Smooth muscle cell (in vitro differentiated cells): ENCODE measurements around the gene NFATC4. TPM values are rescaled to one million over a fixed set of nuclear protein-coding genes. Genes with fewer than 3 reads are reported as not detected.

ENCODE experiments used
- DNase-seq: peaks from one replicate; lab custom pipeline; 2025; ENCODE audit not compliant: unreplicated experiment; lab: John Stamatoyannopoulos, UW
- H2AFZ ChIP-seq: fragments of 200-600 bp; sonication (generic); 2 replicates; pipeline ENCODE4 v1.6.0; 2016; ENCODE audit warnings: antibody characterized with exemption, low read depth, mild to moderate bottlenecking
- H3F3A ChIP-seq: fragments of 200-600 bp; sonication (generic); 2 replicates; pipeline ENCODE4 v1.6.0; 2017; ENCODE audit warnings: antibody characterized with exemption, low read depth
- H3K27ac ChIP-seq: fragments of 200-600 bp; sonication (generic); 2 replicates; pipeline ENCODE4 v1.5.1; 2016; ENCODE audit warnings: low read depth, mild to moderate bottlenecking
- H3K27me3 ChIP-seq: fragments of 200-600 bp; sonication (generic); 2 replicates; pipeline ENCODE4 v1.6.1; 2016; ENCODE audit warnings: low read depth, mild to moderate bottlenecking
- H3K36me3 ChIP-seq: fragments of 200-600 bp; sonication (generic); 2 replicates; pipeline ENCODE4 v1.5.1; 2016; ENCODE audit warnings: low read depth
- H3K4me1 ChIP-seq: fragments of 200-600 bp; sonication (generic); 2 replicates; pipeline ENCODE4 v1.5.1; 2016; ENCODE audit warnings: low read depth
- H3K4me2 ChIP-seq: fragments of 200-600 bp; sonication (generic); 2 replicates; pipeline ENCODE4 v1.6.0; 2016; ENCODE audit warnings: mild to moderate bottlenecking
- H3K4me3 ChIP-seq: fragments of 200-600 bp; sonication (generic); 2 replicates; pipeline ENCODE4 v1.5.1; 2016; ENCODE audit warnings: mild to moderate bottlenecking
- H3K79me2 ChIP-seq: fragments of 200-600 bp; sonication (generic); 2 replicates; pipeline ENCODE4 v1.6.0; 2016; ENCODE audit warnings: low read depth, mild to moderate bottlenecking
- H3K9ac ChIP-seq: fragments of 200-600 bp; sonication (generic); 2 replicates; pipeline ENCODE4 v1.6.0; 2016; ENCODE audit warnings: low read depth
- H3K9me3 ChIP-seq: fragments of 200-600 bp; sonication (generic); replicated peaks from 2 replicates; pipeline ENCODE4 v1.5.1; 2016; ENCODE audit warnings: low read depth
- H4K20me1 ChIP-seq: fragments of 200-600 bp; sonication (generic); 2 replicates; pipeline ENCODE4 v1.6.0; 2016; ENCODE audit warnings: low read depth
- CTCF ChIP-seq: fragments of 200-600 bp; sonication (generic); IDR thresholded peaks from 2 replicates; pipeline ENCODE4 v1.5.1; 2017; ENCODE audit warnings: borderline replicate concordance, mild to moderate bottlenecking, antibody characterized with exemption; ENCODE audit not compliant: insufficient read depth, poor library complexity, severe bottlenecking
- WGBS: methylation state at CpG from one replicate; pipeline ENCODE4 v1.1.7; 2016; ENCODE audit warnings: low lambda C conversion rate; 5-methylcytosine and 5-hydroxymethylcytosine counted together
- polyA plus RNA-seq: library from polyadenylated mRNA; unstranded; fragments of >200 nt; fragmentation: Nextera tagmentation; extraction: Ambion mirVana; gene quantifications from 2 replicates; pipeline ENCODE4 v1.2.1, GENCODE V29; 2016
- small RNA-seq: library from RNA; depleted of rRNA; stranded (forward); fragments of <200 nt; gene quantifications from one replicate; pipeline ENCODE3, GENCODE V24; 2014
- total RNA-seq: library from RNA; depleted of rRNA; stranded (reverse); fragments of >200 nt; gene quantifications from 2 replicates; pipeline ENCODE4 v1.2.3, GENCODE V29; 2014

NFATC4 gene
- total and polyA plus RNA-seq, 2 experiments from 2014 or later = 44.6 to 84.7 TPM

GRCh38 chr14:24428628-24429394 lies 60.8 kb downstream of the NFATC4 start:
- no peak for TF ChIP-seq CTCF
- Histone ChIP-seq H3F3A (peaks cover 5% of the 10 kb centered on the region), H3K27me3 (no peaks in the 10 kb centered on the region), H3K9me3 (no peaks in the 10 kb centered on the region), H3K79me2 (peaks cover 22% of the 10 kb centered on the region), H3K4me1 (peaks cover 10% of the 10 kb centered on the region), H3K36me3 (no peaks in the 10 kb centered on the region), H3K4me2 (peak overlapping the region; percentile 96), H3K27ac (peak overlapping the region; percentile 96), H2AFZ (no peak overlapping the region), H4K20me1 (peaks cover 27% of the 10 kb centered on the region), H3K9ac (peak overlapping the region; percentile 99), H3K4me3 (peak overlapping the region; percentile 81)
- DNase-seq = no peak
- 93% methylated on average over 17 of the region's 18 CpGs for WGBS

Small RNA genes lying within 50 kb of the gene (small RNA-seq; reads per million reads assigned to genes)
- not detected for gene RF00026

Other genes with a start within 250 kb of the NFATC4 start
Only the 30 nearest of the 31 such genes appear.
- gene FITM1, start 237.5 kb upstream of the NFATC4 start, total RNA-seq = 2.7 TPM in 1 of 2 replicates, not detected in the other
- gene FITM1, start 237.5 kb upstream of the NFATC4 start, polyA plus RNA-seq = 0.31 and 1.1 TPM in 2 replicates
- 41.4 and 49.4 TPM in 2 replicates for gene PSME1, start 232.0 kb upstream of the NFATC4 start, total RNA-seq
- 94.1 and 114 TPM in 2 replicates for gene PSME1, start 232.0 kb upstream of the NFATC4 start, polyA plus RNA-seq
- gene EMC9, start 226.6 kb upstream of the NFATC4 start, total RNA-seq = 6.3 and 13.0 TPM in 2 replicates
- gene EMC9, start 226.6 kb upstream of the NFATC4 start, polyA plus RNA-seq = 11.9 and 16.9 TPM in 2 replicates
- gene PSME2, start 221.6 kb upstream of the NFATC4 start, total RNA-seq = 40.7 and 53.2 TPM in 2 replicates
- gene PSME2, start 221.6 kb upstream of the NFATC4 start, polyA plus RNA-seq = 164 and 166 TPM in 2 replicates
- gene RNF31, start 220.7 kb upstream of the NFATC4 start, total RNA-seq = 39.3 and 74.8 TPM in 2 replicates
- gene RNF31, start 220.7 kb upstream of the NFATC4 start, polyA plus RNA-seq = 23.3 and 25.4 TPM in 2 replicates
- gene IRF9, start 206.9 kb upstream of the NFATC4 start, total RNA-seq = 38.2 and 42.7 TPM in 2 replicates
- gene IRF9, start 206.9 kb upstream of the NFATC4 start, polyA plus RNA-seq = 42.0 and 58.3 TPM in 2 replicates
- gene REC8, start 196.1 kb upstream of the NFATC4 start, total RNA-seq = 5.7 and 9.3 TPM in 2 replicates
- gene REC8, start 196.1 kb upstream of the NFATC4 start, polyA plus RNA-seq = 16.8 and 26.7 TPM in 2 replicates
- 14.7 and 82.6 TPM in 2 replicates for gene IPO4, start 179.4 kb upstream of the NFATC4 start, total RNA-seq
- 20.5 and 26.6 TPM in 2 replicates for gene IPO4, start 179.4 kb upstream of the NFATC4 start, polyA plus RNA-seq
- gene TM9SF1, start 172.7 kb upstream of the NFATC4 start, total RNA-seq = 66.6 and 72.1 TPM in 2 replicates
- 86.5 and 95.8 TPM in 2 replicates for gene TM9SF1, start 172.7 kb upstream of the NFATC4 start, polyA plus RNA-seq
- gene TSSK4, start 162.5 kb upstream of the NFATC4 start, total RNA-seq = 0.85 TPM in 1 of 2 replicates, not detected in the other
- 0.89 and 1.3 TPM in 2 replicates for gene TSSK4, start 162.5 kb upstream of the NFATC4 start, polyA plus RNA-seq
- gene CHMP4A, start 154.7 kb upstream of the NFATC4 start, total RNA-seq = 29.7 and 32.5 TPM in 2 replicates
- 46.8 and 63.9 TPM in 2 replicates for gene CHMP4A, start 154.7 kb upstream of the NFATC4 start, polyA plus RNA-seq
- gene MDP1, start 152.1 kb upstream of the NFATC4 start, total RNA-seq = 31.0 and 33.0 TPM in 2 replicates
- 36.8 and 42.3 TPM in 2 replicates for gene MDP1, start 152.1 kb upstream of the NFATC4 start, polyA plus RNA-seq
- 209 and 211 TPM in 2 replicates for gene NEDD8, start 135.8 kb upstream of the NFATC4 start, total RNA-seq
- gene NEDD8, start 135.8 kb upstream of the NFATC4 start, polyA plus RNA-seq = 375 and 432 TPM in 2 replicates
- 38.8 and 65.0 TPM in 2 replicates for gene GMPR2, start 135.3 kb upstream of the NFATC4 start, total RNA-seq
- gene GMPR2, start 135.3 kb upstream of the NFATC4 start, polyA plus RNA-seq = 43.4 and 55.9 TPM in 2 replicates
- 27.9 and 38.8 TPM in 2 replicates for gene TINF2, start 125.6 kb upstream of the NFATC4 start, total RNA-seq
- gene TINF2, start 125.6 kb upstream of the NFATC4 start, polyA plus RNA-seq = 43.6 and 52.5 TPM in 2 replicates
- gene TGM1, start 105.0 kb upstream of the NFATC4 start, total RNA-seq = 4.1 and 13.6 TPM in 2 replicates
- gene TGM1, start 105.0 kb upstream of the NFATC4 start, polyA plus RNA-seq = 1.6 and 7.7 TPM in 2 replicates
- gene RABGGTA, start 96.6 kb upstream of the NFATC4 start, total RNA-seq = 15.4 and 18.5 TPM in 2 replicates
- 33.4 and 38.2 TPM in 2 replicates for gene RABGGTA, start 96.6 kb upstream of the NFATC4 start, polyA plus RNA-seq
- 22.5 and 23.3 TPM in 2 replicates for gene DHRS1, start 68.4 kb upstream of the NFATC4 start, total RNA-seq
- gene DHRS1, start 68.4 kb upstream of the NFATC4 start, polyA plus RNA-seq = 25.2 and 27.4 TPM in 2 replicates
- gene NOP9, start 68.3 kb upstream of the NFATC4 start, total RNA-seq = 9.3 and 11.2 TPM in 2 replicates
- gene NOP9, start 68.3 kb upstream of the NFATC4 start, polyA plus RNA-seq = 2.7 and 3.3 TPM in 2 replicates
- gene CIDEB, start 60.2 kb upstream of the NFATC4 start, total RNA-seq = not detected in 2 replicates
- 0.58 TPM in 1 of 2 replicates, not detected in the other for gene CIDEB, start 60.2 kb upstream of the NFATC4 start, polyA plus RNA-seq
- gene LTB4R2, start 58.0 kb upstream of the NFATC4 start, total RNA-seq = 2.8 and 6.9 TPM in 2 replicates
- 0.70 and 2.4 TPM in 2 replicates for gene LTB4R2, start 58.0 kb upstream of the NFATC4 start, polyA plus RNA-seq
- gene LTB4R, start 56.7 kb upstream of the NFATC4 start, total RNA-seq = 2.7 and 2.8 TPM in 2 replicates
- gene LTB4R, start 56.7 kb upstream of the NFATC4 start, polyA plus RNA-seq = 1.6 and 3.2 TPM in 2 replicates
- 0.13 and 0.45 TPM in 2 replicates for gene ADCY4, start 33.1 kb upstream of the NFATC4 start, total RNA-seq
- 0.66 TPM in 1 of 2 replicates, not detected in the other for gene ADCY4, start 33.1 kb upstream of the NFATC4 start, polyA plus RNA-seq
- gene RIPK3, start 28.2 kb upstream of the NFATC4 start, total RNA-seq = 1.3 and 1.6 TPM in 2 replicates
- 1.2 TPM in 1 of 2 replicates, not detected in the other for gene RIPK3, start 28.2 kb upstream of the NFATC4 start, polyA plus RNA-seq
- 38.0 and 41.1 TPM in 2 replicates for gene NYNRIN, start 30.8 kb downstream of the NFATC4 start, total RNA-seq
- 29.5 and 30.3 TPM in 2 replicates for gene NYNRIN, start 30.8 kb downstream of the NFATC4 start, polyA plus RNA-seq
- gene CBLN3, start 61.5 kb downstream of the NFATC4 start, total RNA-seq = 1.1 and 3.0 TPM in 2 replicates
- gene CBLN3, start 61.5 kb downstream of the NFATC4 start, polyA plus RNA-seq = 1.6 and 2.5 TPM in 2 replicates
- 43.1 and 55.7 TPM in 2 replicates for gene KHNYN, start 61.8 kb downstream of the NFATC4 start, total RNA-seq
- 28.2 and 34.8 TPM in 2 replicates for gene KHNYN, start 61.8 kb downstream of the NFATC4 start, polyA plus RNA-seq
- 20.9 and 21.6 TPM in 2 replicates for gene SDR39U1, start 74.6 kb downstream of the NFATC4 start, total RNA-seq
- gene SDR39U1, start 74.6 kb downstream of the NFATC4 start, polyA plus RNA-seq = 62.6 and 78.8 TPM in 2 replicates
- not detected in 2 replicates for gene CMA1, start 140.1 kb downstream of the NFATC4 start, total RNA-seq
- gene CMA1, start 140.1 kb downstream of the NFATC4 start, polyA plus RNA-seq = not detected in 2 replicates
- gene CTSG, start 208.1 kb downstream of the NFATC4 start, total RNA-seq = not detected in 2 replicates
- not detected in 2 replicates for gene CTSG, start 208.1 kb downstream of the NFATC4 start, polyA plus RNA-seq